Measurements from ENCODE around the gene SKAP1.

- TF ChIP-seq CTCF (IDR thresholded peaks at IDR 0.05) (no peak), EP300 (IDR thresholded peaks at IDR 0.05) (no peak), POLR2A (IDR thresholded peaks at IDR 0.05) (no peak), POLR2AphosphoS5 (IDR thresholded peaks at IDR 0.05) (no peak)
Observed at GRCh38 chr17:48389903-48390302, 40.1 kb downstream of the SKAP1 start.

All from upper lobe of left lung (tissue), 4 donors.